A204.1 (cell line): ENCODE results near the gene ZKSCAN4.

Experiments
- FAIRE-seq: peaks from 2 replicates; lab custom pipeline; 2012; peaks lifted over from hg19 to GRCh38; lab: Jason Lieb, UNC

The ZKSCAN4 gene

DNA sequence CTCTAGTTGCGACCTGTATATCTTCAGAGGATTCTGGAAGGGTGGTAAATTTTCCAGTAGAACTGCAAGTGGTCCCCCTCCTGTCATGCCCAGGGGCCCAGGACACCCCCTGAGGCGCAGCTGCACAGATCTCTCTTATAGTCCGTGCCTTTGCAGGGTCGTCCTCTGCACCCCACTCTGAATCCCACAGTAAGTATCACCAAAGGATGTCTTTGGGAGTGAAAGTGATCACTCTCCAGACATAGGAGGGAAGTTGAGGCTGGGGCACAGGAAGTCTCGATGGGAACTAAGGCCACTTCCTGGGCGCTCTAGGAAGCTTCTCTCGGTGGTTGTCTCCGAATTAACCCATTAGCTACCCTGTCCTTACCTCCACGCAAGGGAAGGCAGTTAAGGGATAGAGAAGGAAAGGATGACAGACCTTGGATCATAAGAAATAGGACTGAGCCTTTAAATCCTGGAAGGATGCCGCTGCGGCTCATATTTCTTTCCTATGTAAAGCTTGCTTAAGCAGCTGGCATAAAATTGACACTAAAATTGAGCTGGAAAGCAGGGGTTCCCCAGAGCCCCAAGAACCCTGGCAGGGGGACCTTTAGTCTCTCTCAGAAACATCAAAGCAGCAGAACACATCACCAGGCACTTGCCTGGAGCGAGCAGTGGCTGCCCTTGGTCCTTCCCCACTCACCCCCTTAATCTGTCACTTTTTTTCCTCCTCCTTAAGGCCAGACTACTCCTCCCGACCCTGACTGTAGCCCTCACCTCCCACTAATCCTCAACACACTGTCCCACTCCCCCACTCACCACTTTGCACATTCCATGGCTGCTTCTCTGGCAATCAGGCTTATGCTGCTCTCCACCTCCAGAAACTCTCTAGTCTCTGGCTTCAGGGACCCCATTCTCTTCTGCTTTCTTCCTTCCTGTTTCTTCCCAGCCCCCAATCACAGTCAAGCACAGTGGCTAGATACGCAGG lies at the start of gene ZKSCAN4:
ZKSCAN4 (minus strand) TSS at position 261 of the 967 bp plus-strand sequence. CDS start 289 bp downstream, outside the sequence.
- peak; percentile 48 for FAIRE-seq

DNA sequence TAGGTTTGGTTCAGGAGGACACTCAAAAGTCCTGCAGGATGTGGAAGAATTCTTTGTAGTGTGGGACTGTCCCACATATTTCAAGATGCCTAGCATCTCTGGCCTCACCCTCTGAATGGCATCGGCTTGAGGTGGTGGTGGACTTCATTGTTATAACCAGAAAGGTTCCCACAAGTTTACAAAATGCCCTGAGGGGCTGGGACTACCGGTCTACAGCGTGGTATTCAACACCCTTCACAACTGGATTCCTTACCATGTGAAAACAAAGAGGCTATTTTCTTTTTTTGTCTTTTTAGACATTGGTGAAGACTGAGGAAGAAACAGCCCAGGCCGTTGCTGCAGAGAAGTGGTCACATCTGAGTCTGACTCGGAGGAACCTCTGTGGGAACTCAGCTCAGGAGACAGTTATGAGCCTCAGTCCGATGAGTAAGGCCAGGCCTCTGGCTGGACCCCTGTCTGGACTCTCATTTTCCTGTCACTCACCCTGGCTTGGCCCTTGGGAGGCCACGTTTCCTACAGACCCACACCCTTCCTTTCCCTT lies 44.5 kb upstream of the ZKSCAN4 start:
- no peak for FAIRE-seq

DNA sequence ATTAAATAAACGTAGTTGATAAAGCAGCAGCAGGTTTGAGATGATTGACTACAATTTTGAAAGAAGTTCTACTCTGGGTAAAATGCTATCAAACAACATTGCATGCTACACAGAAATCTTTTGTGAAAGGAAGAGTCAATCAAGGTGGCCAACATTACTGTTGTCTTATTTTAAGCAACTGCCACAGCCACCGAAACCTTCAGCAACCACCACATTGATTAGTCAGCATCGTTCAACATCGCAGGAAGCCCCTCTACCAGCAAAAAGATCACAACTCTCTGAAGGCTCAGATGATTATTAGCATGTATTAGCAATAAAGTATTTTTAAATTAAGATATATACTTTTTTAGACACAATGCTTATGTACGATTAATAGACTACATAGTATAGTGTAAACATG lies 43.3 kb upstream of the ZKSCAN4 start:
- no peak for FAIRE-seq

DNA sequence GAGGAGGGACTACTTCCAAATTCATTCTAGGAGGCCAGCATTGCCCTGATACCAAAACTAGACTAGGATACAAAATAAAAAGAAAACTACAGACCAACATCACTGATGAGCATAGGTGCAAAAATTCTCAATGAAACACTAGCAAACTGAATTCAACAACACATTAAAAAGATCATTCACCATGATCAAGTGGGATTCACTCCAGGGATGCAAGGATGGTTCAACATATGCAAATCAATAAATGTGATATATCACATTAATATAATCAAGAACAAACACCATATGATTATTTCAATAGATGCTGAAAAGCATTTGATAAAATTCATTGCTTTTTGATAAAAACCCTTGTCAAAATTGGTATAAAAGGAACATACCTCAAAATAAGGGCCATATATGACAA lies 39.5 kb upstream of the ZKSCAN4 start:
- FAIRE-seq = no peak

DNA sequence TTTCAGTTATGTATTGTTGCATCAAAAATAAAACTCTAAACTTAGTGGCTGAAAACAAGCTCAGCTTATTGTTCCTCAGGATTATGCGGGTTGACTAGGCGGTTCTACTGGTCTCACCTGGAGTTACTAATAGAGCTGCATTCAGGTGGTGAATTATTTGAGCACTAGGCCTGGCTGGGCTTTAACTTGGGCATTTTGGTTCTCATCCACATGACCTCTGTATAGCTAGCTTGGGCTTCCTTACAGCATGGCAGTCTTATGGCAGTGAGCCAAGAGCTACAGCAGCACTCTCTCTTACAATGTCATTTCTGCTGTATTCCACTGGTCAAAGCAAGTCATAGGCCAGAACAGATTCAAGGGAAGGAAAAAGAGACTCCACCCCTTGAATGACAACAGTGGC lies 30.9 kb upstream of the ZKSCAN4 start:
- no peak for FAIRE-seq

DNA sequence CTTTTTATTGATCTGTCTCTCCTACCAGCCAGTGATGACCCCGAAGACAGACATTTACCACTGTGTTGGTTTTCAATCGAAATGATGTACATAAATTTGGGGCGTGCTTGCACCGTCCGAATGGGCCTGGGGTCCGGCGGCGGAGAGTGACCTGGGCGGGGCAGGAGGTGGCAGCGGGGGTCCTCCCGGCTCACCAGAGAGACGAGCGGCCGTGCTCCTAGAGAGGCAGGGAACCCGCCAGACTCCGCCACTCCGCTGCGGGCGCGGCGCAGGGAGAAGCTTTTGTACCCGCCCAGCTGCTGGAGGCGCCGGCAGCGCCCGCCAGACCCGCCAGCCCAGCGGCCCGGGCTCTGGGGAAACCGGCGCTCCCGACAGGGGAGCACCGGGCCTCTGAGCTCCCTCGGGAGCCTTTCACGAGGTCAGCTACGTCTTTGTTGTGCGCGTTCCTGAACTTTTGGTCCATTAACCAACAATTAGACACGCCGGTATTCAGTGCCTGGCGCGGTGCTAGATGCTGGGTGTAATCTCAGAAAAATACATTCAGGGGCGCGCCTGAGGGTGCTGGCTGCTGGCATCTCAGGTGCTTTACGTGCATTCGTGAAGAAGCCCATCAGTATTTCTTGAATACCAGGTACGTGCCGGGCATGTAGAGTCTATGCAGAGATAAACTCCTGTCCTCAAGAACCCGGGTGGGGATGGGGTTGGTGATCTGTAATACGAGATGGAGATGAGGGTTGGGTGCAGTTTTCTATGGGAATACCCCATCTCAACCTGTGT lies 29.4 kb upstream of the ZKSCAN4 start, which contains the start of gene PGBD1:
PGBD1 (plus strand) TSS at position 285 of the 777 bp plus-strand sequence. CDS start 2,242 bp downstream, outside the sequence.
- FAIRE-seq = no peak

DNA sequence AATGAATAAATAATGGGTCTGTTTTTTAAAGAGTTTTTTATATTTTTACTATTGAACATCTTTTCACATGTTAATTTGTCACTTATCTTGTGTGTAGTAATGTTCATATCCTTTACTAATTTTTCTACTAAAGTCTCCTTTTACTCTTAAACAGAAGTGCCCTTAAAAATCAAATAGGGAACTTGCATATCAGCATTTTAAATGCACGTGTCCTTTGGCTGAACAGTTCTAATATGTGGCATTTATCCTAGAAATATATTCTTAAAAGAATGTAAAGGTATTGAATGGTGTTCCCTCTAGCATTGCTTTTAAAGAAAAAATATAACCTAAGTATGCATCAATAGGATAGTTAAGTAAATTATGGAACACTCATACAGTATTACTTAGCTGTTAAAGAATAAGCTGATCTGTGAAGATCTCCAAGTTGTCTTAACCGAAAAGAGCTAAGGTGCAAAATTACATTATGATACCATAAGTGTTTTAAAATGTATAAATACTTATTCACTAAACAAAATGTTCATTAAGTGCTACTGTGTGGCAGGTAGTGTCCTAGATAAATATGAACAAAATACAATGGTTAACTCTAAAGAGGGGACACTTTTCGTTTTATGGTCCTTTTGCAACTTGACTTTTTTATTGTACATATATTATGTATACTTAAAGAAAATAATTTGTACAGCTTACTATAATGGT lies 28.7 kb upstream of the ZKSCAN4 start:
- no peak for FAIRE-seq

DNA sequence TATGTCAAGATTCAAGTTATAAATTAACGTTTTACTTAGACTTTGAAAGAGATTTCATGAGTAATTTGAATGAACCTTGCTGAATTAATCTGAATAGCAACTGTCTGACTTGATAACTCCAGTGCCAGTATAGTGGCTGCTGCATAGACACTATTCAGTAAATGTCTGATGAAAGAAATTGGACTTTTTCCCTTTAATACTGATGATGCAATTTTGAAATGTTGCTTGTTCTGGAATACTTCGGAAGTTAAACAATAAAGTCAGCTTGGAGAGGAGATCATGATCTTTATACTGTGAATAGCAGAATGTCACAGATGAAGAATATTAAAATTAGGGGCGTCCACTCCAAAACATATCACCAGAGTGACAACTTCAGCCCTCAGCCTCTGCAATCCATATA lies 25.7 kb upstream of the ZKSCAN4 start:
- no peak for FAIRE-seq

DNA sequence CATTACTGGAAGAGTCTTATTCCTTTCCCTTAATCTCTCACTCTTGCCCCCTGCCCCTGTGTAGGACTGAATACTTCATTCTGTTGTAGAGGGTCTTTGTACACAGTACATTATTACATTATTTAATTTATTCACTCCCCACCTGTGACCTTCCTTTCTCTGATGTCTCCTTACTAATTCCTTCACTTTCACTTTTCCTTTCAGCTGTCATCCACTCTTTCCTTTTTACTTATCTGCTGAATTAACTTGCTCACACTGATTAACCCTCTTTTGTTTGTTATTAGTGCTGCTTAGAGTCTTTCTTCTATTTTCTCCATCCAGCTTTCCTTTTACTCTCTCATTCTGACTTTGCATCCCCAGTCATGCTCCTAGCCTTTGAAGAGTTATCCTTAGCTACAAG lies 22.8 kb upstream of the ZKSCAN4 start:
- FAIRE-seq = no peak

DNA sequence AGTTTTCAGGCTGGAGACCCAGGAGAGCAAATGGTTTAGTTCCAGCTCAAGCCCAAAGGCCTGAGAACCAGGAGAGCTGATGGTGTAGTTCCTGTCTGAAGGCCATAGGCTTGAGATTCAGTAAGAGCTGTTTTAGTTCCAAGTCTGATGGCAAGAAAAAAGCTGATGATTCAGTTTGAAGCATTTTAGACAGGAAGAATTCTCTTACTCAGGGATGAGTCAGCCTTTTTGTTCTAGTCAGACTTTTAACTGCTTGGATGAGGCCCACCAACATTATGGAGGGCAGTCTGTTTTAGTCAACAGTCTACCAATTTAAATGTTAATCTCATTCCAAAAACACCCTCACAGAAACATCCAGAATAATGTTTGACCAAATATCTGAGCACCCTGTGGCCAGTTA lies 17.4 kb upstream of the ZKSCAN4 start:
- FAIRE-seq = no peak

DNA sequence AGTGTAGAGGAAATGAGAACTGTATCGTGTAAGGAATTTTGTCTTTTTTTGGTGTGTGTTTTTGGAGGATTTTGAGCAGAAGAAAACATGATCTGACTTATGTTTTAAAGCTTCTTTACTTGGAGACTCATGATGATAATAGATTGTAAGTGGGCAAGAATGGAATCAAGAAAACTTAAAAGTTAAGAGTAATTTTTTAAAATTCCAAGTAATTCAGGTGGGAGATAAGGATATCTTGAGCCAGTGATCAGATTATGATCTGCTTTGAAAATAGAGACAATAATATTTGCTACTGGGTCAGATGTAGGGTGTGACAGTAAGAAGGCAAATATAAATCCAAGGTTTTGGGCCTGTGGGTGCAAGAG lies 15.6 kb upstream of the ZKSCAN4 start:
- FAIRE-seq = no peak

DNA sequence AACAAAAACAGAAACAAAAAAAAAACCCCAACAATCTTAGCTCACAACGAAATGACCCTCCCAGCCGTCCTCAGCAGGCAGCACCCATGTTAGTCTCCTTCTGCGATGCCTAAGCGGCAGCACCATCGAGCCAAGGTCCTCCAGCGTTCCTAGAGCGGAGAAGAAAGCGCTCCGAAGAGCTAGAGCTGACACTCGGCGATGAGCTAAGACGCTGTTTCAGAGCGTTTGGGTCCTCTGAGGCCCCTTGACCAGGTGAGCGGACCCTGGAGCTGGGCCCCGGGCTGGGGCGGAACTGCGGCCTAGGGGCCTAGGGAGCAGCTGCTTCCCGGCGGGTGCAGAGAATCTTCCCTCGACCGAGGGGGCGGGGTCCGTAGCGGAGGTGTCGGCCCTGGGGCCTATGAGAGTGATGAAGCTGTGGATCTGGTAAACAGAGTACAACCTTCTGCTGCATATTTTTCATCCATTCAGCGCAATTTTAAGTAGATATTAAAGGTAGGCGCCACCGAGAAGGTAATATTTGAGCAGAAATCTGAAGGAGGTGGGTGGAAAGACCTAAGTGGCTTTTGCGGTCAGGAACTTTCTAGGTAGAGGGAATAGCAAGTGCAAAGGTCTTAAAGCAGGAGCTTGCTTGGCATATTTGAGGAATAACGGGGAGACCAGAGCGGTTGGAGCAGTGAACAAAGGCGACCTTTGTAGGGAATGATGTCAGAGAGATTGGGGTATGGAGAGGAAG lies 15.1 kb upstream of the ZKSCAN4 start, which contains the start of gene ZSCAN26:
ZSCAN26 (plus strand) TSS at position 182 of the 733 bp plus-strand sequence. CDS start 4,777 bp downstream, outside the sequence.
- FAIRE-seq = no peak

DNA sequence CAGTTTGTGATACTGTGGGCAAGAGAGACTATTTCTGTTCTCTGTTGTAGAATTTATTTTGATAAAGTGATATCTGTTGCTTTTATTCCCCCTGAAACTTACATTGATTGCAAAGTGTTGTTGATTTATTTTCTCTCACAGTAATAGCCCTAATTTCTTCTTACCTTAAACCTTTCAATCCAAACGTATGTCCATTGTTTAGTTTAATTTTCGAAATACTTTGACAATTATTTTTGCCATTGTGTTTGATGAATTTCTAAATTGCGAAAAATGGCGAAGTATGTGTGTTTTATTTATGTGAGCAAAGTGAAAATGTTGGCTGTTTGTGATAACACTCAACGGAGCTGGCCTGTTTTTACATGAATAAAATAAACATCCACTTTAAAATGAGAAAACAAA lies 14.5 kb upstream of the ZKSCAN4 start:
- no peak for FAIRE-seq

DNA sequence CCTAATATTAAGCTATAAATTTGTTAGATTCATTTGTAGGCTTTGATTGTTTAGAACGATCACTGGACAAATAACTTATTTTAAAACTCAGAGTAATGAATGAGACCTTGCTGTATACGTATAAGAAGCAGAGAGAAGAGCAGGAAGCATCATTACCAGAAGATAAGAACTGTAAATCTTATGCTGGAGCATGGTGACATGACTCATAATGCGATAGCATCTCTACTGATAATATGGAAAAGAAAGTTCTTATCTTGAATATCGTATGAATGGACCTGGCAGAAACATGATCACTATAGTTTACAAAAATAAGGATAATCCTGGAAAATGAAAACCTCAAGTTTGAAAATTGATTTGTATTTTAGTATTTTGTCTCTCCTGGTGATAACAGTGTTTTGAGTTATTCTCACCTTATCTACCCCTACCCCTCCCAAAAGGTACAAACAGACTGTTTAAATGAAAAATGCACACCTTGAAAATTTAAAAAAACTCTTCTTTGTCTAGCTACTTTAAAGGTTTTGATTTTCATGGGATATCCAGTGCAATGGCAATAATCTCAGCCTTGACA lies 12.8 kb upstream of the ZKSCAN4 start:
- no peak for FAIRE-seq

DNA sequence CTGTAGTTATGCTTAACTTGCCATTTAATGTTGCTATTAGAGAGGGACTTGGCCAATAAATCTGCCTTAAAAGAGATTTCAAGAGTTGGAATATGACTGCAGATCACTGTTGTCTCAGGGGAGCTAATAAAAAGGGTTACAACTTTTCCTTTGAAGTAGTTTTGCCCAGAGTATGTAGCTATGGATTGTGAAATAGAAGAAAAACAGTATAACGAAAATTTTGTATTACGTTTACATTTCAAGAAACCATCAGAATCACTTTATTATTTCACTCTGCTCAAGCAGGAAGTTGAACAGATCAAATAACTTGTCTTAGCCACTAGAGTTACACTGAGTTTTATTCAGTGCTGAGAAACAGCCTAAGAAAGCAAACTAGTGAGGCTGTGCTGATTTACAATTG lies 11.9 kb upstream of the ZKSCAN4 start:
- no peak for FAIRE-seq

DNA sequence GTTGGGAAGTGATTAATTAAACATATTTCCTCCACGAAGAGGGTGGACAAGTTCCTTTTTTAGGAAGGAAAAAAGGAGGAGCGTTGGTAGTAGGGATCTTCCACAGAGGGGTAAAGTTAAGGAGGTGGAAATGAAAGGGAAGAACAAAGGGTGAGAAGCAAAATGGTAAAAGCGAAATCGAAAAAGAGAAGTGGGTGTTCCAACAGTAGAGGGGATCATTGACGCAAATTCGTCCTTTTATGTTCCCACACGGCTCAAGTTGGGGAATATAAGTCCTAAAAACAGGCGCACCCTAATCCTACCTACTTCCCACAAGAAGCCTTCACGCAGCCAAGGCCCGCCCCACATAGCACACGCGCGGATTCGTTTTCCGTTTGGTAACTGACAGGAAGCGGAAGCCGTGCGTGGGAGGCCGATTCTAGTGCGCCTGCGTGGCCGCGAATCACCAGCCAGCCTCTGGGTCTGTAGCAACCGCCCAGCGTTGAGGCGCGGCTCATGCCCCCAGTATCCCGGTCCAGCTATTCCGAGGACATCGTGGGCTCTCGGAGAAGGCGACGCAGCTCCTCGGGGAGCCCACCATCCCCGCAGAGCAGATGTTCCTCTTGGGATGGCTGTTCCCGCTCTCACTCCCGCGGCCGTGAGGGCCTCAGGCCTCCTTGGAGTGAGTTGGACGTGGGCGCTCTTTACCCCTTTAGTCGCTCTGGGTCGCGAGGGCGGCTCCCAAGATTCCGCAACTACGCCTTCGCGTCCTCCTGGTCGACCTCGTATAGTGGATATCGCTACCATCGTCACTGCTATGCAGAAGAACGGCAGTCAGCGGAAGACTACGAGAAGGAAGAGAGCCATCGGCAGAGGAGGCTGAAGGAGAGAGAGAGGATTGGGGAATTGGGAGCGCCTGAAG lies 7.1 kb upstream of the ZKSCAN4 start, which contains the start of gene NKAPL:
NKAPL (plus strand) TSS at position 421 of the 901 bp plus-strand sequence; CDS start at position 496, 75 bp downstream.
- no peak for FAIRE-seq

DNA sequence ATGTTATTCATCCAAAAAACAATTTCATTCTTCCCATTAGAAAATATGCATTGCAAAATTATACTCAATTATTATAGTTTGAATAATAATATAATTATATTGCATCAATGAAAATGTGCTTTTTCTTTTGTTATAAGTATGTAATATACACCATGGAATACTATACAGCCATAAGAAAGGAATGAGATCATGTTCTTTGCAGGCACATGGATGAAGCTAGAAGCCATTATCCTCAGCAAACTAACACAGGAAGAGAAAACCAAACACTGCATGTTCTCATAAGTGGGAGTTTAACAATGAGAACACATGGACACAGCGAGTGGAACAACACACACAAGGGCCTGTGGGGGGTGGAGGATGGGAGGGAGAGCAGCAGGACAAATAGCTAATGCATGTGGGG lies 5.0 kb upstream of the ZKSCAN4 start:
- FAIRE-seq = no peak

DNA sequence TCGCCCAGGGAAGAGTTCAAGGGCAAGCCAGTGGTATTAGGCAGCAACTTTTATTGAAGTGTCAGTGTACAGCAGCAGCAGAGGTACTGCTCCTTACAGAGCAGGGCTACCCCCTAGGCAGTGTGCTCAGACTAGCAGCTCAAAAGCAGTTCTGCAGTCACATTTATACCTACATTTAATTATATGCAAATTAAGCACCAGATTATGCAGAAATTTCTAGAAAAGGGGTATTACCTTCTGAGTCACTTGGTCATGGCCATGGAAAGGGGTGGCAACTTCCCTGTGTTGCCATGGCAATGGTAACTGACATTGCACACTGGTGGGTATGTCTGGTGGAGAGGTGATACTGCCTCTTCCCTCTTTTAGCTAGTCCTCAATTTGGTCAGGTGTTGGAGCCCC lies 2.1 kb upstream of the ZKSCAN4 start:
- FAIRE-seq = no peak

DNA sequence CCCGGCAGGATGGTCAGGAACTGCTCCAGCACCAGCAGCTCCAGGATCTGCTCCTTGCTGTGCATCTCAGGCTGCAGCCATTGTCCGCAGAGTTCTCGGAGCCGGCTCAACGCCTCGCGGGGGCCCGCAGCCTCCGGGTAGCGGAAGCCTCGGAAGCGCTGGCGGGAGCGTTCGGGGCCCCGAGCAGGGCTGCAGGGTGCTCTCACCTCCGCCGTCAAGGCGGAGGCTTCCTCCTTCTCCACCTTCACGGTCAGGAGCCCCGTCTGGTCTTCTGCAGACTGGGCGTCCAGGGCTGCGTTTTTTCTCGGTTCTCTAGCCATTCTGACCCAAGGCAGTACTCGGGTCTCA lies 434 bp downstream of the ZKSCAN4 start:
- no peak for FAIRE-seq

DNA sequence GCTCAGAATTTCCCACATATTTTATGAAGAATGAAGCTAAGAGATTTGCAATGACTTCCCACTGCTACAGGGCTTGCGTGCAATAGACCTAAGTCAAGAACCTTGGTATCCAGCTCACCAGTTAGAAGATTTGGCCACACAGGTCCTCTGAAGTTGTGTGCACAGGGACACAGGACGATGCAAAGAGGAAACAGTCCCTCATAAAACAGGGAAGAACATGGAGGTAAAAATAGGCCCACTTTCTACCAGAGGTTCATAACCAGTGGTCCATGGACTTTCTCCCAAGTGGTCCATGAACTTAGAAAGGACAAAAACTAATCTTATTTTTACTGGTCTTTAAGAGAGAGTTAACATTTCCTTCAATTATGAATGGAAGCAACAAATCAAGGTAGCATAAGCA lies 1.3 kb downstream of the ZKSCAN4 start:
- FAIRE-seq = no peak
